Measurements from ENCODE around the gene MFRP.
A peak's percentile ranks its signal among the peaks of the same experiment; 100 is the strongest.
"Not testable (repeated sequence)": the region's sequence is repeated elsewhere in the genome, so short reads cannot be mapped to it uniquely, and the experiment has no call there.

Gene MFRP

DNA sequence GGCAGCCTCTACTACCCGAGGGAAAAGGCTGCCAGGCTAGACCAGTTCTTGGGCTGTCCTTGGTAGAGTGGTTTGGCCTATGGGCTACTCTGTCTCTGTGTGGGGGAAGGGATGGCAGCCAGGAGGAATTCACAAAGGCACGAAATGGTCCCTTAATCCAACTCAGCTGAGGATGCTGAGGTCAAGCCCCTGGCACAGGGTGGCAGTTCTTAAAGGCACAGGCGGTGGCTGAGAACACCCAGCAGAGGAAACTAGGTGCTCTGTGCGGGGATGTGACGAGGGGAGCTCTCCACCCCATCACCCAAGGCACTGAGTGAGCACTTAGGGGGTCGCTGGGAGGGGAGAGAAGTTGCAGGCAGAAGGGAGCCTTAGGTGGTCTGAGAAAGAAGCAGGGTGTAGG, at the start of gene MFRP:
Gene MFRP, minus strand, starts transcription at position 101 of the 400 bp plus-strand sequence. CDS start 192 bp downstream, outside the sequence.
- no peak for DNase-seq (ENCODE audit: low read depth in 3 of 3)

DNA sequence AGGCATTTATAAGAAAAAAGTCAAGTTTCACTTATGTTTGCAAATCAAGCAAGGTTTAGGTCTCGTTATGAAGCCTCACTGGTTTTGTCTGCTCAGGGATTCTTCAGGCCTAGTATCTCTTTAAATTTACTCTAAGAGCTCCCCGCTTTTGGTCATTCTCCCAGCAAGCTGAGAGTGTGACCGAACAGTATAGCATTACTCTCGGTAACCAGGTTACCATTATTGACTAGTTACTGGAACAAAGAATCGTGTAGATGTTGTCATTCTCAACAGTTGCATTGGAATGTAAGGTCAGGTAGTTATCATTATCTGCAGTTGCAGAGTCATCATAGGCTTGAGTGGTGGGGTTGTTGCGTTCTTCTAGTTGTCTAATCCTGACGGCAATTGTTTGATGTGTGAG, 44.8 kb upstream of the MFRP start:
- no peak for DNase-seq (ENCODE audit: low read depth in 3 of 3)

DNA sequence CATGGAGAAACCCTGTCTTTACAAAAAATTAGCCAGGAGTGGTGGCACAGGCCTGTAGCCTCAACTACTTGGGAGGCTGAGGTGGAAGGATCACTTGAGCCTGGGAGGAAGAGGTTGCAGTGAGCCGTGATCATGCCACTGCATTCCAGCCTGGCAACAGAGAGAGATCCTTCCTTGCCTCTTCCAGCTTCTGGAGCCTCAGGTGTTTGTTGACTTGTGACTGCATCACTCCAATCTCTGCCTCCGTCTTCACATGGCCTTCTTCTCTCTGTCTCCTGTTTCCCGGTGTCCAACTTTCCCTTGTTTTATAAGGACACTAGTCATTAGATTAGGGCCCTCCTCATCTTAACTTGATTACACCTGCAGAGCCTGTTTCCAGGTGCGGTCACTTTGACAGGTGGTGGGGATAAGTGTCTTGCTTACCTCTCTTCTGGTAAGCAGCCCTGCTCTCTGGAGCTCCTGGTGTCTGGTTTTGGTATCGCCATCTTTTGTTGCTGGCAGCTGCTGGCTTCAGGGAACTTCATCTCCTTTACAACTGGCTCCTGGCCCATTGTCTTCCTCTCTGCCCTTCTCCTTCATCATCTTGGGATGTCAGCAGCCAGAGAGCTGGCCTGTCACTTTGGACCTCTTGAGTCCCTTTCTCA, 43.2 kb upstream of the MFRP start:
- DNase-seq (ENCODE audit: low read depth in 3 of 3): no peak

DNA sequence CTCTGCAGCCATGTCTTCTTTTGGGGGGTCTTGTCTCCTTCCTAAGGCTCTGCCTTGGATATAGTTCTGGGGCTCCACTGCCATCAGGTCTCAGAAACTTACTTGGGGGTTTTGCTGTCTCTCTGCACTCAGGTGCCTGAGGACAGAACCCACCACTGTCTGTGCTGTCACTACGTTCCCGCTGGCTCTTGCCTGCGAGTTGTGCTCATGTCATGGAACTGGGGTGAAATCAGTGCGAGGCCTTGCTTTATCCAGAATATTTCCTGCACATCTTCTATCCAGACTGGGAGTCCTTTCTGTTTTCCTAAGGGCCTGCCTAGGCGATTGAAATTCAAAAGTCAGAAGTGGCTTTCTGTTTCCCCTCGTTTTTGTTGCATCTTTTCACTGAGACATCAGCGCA, 41.6 kb upstream of the MFRP start:
- DNase-seq (ENCODE audit: low read depth in 3 of 3): no peak

DNA sequence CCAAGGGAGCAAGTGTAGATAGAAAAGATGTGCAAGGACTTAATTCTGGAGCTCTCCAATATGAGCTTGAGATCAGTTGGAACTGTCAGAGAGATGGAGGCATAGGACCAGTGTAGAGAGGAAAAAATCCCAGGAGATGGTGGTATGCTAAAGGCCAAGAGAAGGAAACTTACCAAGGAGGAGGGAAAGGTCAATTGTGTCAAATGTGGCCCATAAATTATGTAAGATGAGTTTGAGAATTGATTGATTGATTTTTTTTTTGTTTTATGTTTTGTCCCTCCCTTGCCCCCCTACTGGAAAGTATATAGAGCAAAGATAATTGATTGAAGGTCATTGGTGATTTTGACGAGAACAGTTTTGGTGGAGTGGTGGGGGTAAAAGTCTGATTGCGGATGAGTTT, 37.8 kb upstream of the MFRP start:
- no peak for DNase-seq (ENCODE audit: low read depth in 3 of 3)

DNA sequence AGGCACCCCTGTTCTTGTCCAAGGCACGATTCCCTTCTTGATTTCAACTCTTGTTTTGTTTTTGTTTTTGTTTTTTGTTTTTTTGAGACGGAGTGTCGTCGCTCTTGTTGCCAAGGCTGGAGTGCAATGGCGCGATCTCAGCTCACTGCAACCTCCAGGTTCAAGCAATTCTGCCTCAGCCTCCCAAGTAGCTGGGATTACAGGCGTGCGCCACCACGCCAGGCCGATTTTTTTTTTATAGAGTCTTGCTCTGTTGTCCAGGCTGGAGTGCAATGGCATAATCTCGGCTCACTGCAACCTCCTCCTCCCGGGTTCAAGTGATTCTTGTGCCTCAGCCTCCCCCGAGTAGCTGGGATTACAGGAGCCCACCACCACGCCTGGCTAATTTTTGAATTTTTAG, 36.0 kb upstream of the MFRP start:
- not testable (repeated sequence) for DNase-seq (ENCODE audit: low read depth in 3 of 3)

DNA sequence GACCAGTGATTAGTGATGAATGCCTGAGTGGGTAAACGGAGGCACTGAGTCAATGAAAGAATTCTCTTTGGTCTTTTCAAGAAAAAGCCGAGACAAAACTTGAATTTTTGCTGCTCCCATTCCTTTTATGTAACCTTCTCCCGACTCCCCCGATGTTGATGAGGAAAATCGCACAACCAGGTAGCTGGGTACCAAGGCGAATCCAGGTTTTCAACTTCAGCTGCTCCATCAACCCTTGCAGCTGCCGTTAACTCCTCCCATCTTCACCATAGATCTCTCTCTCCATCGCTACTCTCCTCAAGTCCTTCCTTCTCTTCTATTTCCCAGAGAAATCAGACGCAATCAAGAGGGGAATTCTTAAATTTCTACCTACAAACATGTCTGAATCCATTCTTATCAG, 35.6 kb upstream of the MFRP start:
- no peak for DNase-seq (ENCODE audit: low read depth in 3 of 3)

DNA sequence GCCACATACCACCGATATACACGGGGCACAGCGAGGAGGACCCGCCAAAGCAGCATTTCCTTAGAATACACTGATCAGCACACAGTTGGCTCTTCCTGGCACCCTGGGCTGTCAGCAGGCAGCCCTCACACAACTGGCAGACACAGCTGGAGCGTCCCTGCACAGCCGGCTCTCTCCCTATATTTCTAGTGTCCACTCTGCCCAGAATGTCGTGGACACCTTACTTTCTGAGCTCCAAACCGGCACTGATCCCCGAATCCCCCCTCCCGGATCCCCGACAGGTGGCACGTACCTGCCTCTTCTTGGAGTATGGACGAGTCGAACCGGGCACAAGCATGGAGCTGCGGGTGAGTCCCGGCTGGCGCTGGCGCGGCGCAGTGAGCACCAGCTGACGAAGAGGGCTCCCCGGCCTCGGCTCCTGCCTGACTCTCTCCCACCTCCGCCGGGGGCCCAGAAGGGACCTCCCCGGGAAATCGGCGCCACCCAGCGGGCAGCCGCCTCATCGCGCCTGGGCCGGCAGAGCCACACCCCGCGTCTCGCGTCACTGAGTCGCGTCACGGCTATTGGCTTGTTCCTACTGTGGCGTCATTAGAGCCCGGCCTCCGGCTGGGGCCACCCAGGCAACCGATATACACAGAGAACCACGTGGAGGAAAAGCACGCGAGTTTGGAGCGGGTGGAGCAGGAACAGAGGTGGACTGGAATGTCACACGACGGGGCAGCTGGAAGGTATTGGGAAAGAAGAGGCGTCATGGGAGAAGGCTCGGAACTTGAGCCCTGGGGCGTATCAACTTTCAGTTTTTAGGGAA, 34.9 kb upstream of the MFRP start, which contains the start of gene USP2:
Gene USP2, minus strand, starts transcription at position 510 of the 808 bp plus-strand sequence. CDS start 8,210 bp downstream, outside the sequence.
- peak; percentile 92 to 95 (median 94) for DNase-seq (ENCODE audit: low read depth in 3 of 3)

DNA sequence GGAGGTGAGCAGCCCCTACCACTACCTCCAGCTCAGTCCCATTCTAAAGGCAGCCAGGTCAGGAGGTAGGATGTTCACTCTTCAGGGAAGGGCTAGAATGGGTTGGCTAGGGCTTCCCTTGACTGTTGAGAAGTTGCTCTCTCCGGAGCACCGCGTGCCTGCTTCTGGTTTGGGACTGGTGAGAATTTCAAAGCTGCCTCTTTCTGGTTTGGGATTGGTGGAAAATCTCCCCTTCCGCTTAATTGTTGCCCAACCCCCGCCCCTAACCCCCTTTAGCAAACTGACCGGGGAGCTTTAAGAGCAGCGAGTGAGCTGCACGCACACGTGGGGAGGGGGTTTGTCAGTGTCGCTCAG, 34.3 kb upstream of the MFRP start:
- no peak for DNase-seq (ENCODE audit: low read depth in 3 of 3)

DNA sequence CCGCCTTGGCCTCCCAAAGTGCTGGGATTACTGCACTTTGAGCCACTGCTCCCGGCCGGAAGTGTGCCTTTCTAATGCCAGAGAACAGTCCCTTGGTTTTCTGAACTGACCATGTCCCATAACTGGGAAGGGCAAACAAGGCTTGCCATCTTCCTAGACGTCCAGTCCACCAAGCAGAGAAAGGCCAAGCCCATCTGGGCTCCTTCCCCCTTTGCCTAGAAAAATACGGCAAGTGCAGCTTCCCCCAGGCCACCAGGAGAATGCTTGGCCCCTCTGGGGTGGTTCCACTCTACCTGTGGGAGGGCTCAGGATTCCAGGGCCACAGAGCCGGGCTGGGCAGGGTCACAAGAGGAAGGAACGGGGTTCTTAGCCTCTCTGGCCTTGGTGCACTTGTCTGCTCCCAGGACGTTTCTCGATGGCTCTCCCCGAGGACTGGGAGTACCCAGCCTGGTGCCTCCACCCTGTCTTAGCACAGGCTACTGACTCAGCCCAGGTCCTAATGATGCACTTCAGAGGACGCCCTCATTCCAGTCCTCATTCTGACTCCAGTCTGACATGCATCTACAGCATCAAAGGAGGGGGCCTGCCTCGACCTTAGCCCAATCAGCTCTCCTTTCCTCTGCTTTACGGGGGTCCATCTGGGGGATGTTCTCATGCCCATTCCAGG, 33.8 kb upstream of the MFRP start:
- DNase-seq (ENCODE audit: low read depth in 3 of 3): no peak

DNA sequence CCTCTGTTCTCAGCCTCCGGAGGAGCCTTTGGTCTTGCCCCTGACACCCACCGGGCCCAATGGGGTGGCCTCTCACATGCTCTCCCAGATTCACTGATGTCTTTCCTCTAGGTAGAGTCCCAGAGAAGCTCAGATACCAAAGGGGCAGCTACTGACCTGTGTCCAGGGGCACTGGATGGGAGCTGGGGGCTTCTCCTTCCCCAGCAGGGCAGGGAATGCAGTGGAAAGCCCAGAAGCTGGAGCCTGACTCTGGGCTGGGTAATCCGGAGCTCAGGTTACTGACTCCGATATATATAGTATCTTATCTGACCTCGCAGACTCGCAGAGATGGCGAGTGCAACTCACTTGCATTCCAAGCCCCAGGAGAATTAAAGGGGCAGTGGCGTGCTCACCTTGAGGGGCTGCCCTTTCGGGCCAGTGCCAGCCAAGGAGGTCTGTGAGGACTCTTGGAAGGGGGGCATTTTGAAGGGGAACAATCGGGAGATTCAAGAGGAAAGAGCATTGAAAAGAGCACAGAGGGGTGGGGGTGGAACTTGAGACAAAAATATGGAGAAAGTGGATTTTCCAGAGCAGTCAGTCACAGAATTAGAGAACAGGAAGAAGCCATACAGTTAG, 32.5 kb upstream of the MFRP start:
- no peak for DNase-seq (ENCODE audit: low read depth in 3 of 3)

DNA sequence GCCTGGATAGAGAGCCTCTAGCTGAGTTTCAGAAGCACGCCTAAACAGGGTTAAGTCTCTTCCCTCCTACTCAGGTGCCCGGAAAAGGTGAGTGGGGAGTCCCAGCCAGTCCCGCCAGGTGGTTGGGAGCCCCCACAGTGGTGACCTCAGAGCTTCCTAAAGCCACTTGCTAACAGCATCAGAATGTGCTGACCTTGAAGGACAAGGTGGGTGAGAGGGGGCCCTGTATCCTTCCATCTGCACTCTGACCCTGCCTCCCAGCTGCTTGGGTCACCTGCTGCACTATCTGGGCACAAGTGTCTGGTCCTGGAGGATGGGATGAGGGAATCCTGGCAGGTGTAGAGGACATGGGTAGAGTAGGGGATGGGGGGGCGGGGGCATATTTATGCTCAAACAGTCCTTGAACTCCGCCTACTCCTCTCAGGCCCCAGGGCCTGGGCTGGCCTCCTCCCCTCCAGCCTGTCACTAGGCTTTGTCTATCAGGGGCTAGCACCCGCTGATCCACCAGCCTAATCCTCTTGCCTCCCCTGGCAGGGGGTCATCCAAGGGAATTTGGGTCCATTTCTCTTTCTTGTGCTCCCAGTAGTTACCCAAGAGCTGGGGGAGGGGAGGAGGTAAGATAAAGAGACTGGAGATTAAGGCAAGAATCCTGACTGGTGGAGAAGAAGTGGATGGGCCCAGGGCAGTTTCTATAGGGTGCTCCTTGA, 31.6 kb upstream of the MFRP start:
- no peak for DNase-seq (ENCODE audit: low read depth in 3 of 3)

DNA sequence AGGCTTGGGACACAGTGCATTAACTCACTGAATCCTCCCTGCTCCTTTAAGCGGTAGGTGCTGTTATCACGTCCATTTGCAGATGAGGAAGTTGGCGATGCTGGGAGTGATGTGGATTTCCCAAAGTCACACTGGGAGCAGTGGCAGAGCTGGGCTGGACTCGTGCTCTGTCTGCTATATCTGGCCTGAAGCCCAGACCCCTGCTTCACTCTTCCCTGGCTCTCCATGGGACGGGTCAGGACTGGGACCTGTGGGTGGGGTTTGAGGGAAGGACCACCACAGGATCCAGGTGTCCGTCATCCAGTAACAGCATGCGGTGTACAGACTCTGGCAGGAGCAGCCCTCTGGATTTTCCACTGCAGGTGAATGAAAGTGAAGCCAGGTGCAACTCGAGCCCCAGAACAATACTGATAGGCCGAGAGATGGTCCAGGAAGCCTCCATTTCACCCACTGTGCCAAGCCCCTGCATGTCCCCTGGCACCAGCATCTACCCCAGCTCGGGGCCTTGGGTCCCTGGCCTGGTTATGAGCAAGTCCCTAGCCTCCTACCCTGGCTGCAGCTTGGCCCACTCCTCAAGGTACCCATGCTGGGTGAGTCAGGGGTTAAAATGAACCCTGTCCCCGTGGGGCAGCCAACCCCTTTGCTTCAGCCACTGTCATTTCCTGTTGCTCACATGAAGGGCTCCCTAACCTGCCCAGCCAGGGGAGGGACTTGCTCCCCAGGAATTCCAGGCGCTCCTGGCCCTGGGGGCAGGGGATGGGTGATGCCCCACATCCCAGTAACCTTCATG, 30.8 kb upstream of the MFRP start:
- no peak for DNase-seq (ENCODE audit: low read depth in 3 of 3)

DNA sequence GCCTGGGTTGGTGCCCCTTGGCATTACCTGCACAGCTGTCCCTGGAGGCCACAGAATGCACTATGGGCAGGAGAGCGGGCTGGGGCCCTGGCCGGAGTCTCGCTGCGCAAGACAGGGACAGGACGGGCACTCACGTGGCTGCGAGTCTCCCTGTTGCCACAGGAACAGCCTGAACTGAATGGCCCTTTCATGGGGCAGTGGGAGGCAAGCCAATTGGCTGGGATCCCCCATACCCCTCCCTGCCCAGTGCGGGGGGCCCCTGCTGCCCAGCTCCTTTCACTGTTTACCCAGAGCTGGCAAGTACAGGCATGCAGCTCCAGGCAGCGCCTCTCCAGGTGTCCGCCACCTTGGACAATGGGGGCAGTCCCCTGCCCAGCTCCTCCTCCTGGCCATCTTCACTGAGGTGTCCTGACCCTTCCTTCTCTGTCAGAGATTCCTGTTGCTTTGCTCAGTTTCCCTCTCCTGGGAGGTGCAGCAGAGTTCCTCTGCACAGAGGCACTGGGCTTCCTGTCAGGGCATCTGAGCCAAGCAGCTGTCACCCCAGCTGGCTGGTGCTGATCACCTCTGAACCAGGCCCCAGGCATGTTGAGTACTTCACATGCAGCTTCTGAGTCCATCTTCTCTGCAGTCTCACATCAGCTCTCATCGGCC, 29.8 kb upstream of the MFRP start:
- no peak for DNase-seq (ENCODE audit: low read depth in 3 of 3)

DNA sequence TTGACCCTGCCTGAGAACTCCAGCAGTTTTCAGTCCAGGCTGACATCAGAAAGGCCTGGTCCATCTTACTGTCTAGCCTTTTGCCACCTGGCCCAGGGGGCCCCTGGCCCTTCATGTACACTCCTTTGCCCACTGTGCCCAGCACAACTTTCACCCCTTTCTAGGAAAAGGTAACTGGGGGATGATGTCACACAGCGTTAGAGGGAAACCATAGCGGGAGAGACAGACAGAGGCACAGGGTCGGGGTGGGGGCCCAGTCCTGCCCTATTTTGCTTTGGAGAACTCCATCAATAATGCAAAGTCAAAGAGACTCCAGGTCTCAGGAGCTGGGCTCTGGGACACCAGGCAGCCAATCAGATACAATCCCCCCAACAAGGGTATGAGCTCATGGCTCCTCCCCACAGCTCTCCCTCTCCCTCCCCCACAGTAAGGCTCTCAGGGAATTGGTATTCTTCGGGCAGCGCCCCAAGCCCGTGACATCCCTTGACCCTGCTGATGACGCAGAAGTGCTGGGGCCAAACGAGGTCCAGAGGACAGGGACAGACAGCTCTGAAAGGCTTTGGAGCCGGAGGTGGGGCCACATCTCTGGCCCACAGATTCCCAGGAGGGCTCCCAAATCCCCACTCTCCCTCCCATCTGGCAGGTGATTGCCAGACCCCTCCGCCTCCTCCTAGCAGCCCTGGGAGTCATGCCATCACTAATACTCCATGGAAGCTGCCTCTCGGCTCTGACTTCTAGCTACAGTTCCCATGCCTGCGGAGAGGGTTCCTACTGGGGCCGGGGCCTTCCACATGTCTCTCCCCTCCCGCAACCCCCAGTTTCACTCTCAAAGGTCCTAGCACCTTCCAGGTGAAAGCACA, 29.1 kb upstream of the MFRP start:
- DNase-seq (ENCODE audit: low read depth in 3 of 3): no peak

DNA sequence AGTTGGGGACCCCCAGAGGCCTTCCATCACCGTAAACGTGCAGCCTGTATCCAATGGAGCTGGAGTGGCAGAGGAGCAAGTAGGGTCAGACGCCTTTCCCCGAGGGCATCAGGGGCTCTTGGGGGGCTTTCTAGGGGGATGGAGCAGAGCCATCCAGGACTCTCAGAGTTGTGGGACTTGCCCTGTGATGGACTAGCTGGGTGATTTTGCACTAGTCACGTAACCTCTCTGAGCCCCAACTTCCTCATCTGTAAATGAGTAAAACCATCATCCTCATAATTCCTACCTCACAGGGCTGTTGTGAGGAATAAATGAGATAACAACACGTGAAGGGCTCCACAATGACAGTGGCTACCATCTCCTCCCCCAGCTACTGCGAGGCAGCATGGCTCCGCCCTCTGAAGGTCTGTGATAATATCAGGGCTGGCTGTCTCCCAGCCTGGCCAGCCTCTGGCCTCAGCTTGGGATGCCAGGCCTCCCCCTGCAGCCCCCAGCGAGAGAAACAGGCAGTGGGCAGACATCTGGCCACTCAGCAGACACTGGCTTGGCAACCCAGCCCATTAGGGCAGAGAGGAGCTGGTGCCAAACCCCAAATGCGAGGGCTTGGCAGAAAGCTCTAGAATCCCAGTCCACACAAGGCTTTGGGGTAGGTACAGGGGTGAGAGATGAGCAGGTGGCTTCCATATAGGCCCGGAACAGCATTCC, 28.3 kb upstream of the MFRP start:
- no peak for DNase-seq (ENCODE audit: low read depth in 3 of 3)

DNA sequence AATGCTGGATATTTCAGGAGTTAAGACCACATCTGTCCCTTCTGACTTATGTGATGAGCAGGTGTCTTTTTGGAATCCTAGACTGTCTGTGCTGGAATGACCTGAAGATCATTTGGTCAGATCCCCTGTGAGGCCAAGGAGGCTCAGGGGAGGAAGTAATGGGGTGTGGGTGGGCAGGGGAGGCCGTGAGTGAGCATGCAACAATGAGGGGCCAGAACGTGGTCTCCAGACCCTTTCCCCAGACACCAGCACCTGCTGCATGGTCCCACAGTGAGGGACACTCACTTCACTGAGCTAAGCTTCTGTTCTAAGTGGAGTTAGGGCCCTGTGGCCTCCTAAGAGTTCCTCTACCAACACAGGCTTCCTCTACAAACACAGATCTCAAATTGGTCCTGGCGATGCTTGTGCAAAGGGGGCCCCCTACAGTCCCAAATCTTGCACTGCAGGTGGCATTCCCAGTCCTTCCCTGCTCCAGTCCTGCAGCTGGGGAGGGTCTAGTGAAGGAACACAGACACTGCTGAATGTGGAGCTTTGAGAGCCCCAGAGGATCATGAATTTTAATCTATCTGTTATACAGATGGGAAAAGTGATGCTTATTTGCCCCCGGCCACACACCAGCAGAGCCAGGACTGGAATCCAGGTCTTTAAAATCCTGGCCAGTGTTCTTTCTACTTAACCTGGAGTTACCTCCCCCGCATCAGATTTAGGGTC, 27.6 kb upstream of the MFRP start:
- peak in 1 of 3 donors; percentile 28 for DNase-seq (ENCODE audit: low read depth in 3 of 3)
